IgD-negative memory B cell (primary cell): ENCODE results near the gene SPATA31C1. TPM values are rescaled to one million over a fixed set of nuclear protein-coding genes. Genes with fewer than 3 reads are reported as not detected.
"Not testable (repeated sequence)": the region's sequence is repeated elsewhere in the genome, so short reads cannot be mapped to it uniquely, and the experiment has no call there.

Experiments used
- H3K27ac Mint-ChIP-seq, 3 donors: one replicate each; pipeline ENCODE4 v1.8.0; 2020 to 2022; ENCODE audit warnings: mild to moderate bottlenecking in 3 of 3, mixed read lengths in 3 of 3, moderate library complexity in 1 of 3
- H3K27me3 Mint-ChIP-seq: one replicate; pipeline ENCODE4 v1.8.0; 2021; ENCODE audit warnings: mixed read lengths
- H3K36me3 Mint-ChIP-seq: one replicate; pipeline ENCODE4 v1.8.0; 2020; ENCODE audit warnings: mild to moderate bottlenecking, mixed read lengths
- H3K4me1 Mint-ChIP-seq, 3 donors: one replicate each; pipeline ENCODE4 v1.8.0; 2020 to 2022; ENCODE audit warnings: mixed read lengths in 3 of 3, mild to moderate bottlenecking in 1 of 3
- H3K4me3 Mint-ChIP-seq, 4 donors: one replicate each; pipeline ENCODE4 v1.8.0; 2020 to 2022; ENCODE audit warnings: mild to moderate bottlenecking in 4 of 4, mixed read lengths in 4 of 4, moderate library complexity in 3 of 4
- H3K9me3 Mint-ChIP-seq, 3 donors: one replicate each; pipeline ENCODE4 v1.8.0; 2020 to 2021; ENCODE audit warnings: mixed read lengths in 3 of 3, mild to moderate bottlenecking in 1 of 3
- polyA plus RNA-seq: library from polyadenylated mRNA; unstranded; fragments of 300-500 nt; fragmentation: Illumina TruSeq; gene quantifications from one replicate; pipeline ENCODE4 v1.2.3, GENCODE V29; 2021

Gene SPATA31C1
- not detected for polyA plus RNA-seq

DNA sequence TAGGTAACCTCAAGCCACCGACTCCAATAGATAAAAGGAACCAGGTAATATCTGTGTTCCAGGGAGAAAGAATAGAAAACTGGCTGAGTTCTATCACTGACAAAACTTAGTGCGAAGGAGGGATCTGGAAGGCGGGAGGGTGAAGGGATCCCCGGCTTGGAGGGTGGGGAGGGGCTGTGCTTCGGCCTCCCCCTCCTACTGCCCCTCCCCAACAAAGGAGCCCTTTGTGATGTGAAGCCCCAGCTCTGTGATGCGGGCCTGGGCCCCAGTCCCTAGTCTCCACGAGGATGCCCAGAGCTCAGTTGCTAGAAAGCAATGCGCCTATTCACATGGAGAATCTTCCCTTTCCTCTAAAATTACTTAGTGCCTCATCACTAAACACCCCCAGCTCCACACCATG lies at the start of gene SPATA31C1:
TSS of gene SPATA31C1 (plus strand) at position 301 of the 400 bp plus-strand sequence.
- not testable (repeated sequence) for H3K9me3 Mint-ChIP-seq, H3K27me3 Mint-ChIP-seq, H3K4me1 Mint-ChIP-seq, H3K27ac Mint-ChIP-seq, H3K36me3 Mint-ChIP-seq, H3K4me3 Mint-ChIP-seq

DNA sequence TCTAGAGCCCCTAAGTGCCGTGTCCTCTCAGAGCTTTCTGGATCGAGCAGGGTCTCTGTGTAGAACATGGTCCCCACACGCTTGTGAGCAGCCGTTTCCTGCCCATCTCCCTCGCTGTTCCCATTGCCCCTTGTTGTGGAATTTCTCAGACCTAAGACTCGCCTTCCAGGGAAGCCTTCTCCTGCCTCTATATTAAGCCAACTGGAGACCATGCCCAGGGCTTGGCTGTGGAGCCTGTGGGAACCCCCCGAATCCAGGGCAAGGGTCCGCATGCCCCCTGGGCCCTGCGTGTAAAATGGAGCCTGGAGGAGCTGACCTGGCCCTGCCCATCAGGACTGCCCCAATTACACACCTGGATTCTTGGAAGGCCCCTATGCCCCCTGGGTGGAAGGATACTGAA lies 49.6 kb upstream of the SPATA31C1 start:
- no peak overlapping the region for H3K4me3 Mint-ChIP-seq
- H3K27ac Mint-ChIP-seq = no peak overlapping the region
- H3K36me3 Mint-ChIP-seq = no peaks in the 10 kb centered on the region
- H3K27me3 Mint-ChIP-seq = no peaks in the 10 kb centered on the region
- H3K4me1 Mint-ChIP-seq = peaks cover 0 to 1% (median 0%) of the 10 kb centered on the region in 3 donors
- H3K9me3 Mint-ChIP-seq = peaks cover 0 to 5% (median 0%) of the 10 kb centered on the region in 3 donors

DNA sequence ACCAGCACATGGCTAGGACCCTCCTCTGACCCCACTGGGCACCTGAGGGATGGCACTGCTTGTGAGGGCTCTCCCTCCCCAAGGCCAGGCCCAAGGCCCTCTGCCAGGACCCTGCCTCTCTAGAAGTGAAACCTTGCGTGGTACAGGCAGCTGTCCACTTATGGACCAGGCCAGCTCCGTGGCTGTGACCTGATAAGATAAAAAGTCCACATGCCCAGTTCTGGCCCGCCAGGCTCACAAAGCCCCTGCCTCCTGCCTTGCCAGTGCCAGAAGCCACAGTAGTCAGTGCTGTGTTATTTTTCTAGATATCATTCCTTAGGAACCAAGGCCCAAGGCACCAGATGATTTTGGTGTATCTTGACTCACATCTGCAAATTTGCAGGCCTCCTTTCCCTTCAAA lies 49.1 kb upstream of the SPATA31C1 start:
- H3K36me3 Mint-ChIP-seq = no peaks in the 10 kb centered on the region
- H3K27me3 Mint-ChIP-seq = no peaks in the 10 kb centered on the region
- H3K9me3 Mint-ChIP-seq = peaks cover 0 to 5% (median 0%) of the 10 kb centered on the region in 3 donors
- H3K27ac Mint-ChIP-seq = no peak overlapping the region
- H3K4me1 Mint-ChIP-seq = peaks cover 0 to 1% (median 0%) of the 10 kb centered on the region in 3 donors
- H3K4me3 Mint-ChIP-seq = no peak overlapping the region

DNA sequence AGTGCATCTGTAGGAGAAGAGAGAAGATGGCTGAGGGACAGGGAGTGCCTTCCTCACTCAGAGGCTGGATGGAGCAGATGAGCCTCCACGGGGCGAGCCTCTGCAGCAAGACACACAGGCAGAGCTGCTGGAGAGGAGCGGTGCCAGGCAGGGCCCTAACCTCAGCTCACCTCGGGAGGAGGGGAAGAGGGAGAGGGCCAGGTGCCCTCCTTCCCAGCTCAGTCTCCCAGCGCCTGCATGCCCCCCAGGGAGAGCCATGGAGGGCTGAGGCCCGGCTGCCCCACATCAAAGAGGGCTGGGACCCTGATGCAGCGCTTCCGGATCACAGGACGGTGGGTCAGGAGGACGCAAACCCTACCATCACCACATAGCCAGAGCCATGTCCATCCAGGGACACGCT lies 48.7 kb upstream of the SPATA31C1 start:
- Mint-ChIP-seq H3K27ac (no peak overlapping the region), H3K36me3 (no peaks in the 10 kb centered on the region), H3K4me1 (peaks cover 0 to 1% (median 0%) of the 10 kb centered on the region in 3 donors), H3K9me3 (peaks cover 0 to 5% (median 0%) of the 10 kb centered on the region in 3 donors), H3K4me3 (no peak overlapping the region), H3K27me3 (no peaks in the 10 kb centered on the region)

DNA sequence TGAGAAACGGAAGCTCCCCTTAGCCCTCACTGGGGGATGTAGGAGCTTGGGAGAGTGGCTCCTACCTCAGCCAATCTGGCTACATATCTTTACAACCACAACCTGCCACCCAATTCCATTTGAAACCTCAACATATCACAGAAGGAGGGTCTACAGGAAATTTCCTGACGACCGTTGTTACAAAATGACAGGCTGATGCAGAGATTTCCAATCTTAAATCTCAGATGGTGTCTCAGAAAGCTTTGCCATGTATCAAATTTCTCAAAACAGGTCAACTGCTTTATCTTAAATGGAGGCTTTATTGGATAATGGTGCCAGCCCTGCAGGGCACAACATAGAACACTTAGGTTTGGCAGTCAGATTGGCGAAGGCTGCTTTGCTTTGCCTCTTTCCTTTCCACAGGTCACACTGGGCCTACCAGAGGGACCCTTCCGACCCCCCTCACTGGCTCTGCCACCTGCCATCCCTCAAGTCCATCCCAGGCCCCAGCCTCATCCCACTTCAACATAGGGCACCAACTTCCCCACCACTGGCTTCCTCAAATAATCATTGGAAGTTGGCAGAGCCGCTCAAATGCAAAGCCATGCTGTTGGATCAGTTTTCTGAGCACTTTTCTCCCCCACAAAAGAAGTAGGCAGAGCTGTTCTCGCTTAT lies 46.2 kb upstream of the SPATA31C1 start:
- Mint-ChIP-seq H3K27me3 (no peaks in the 10 kb centered on the region), H3K4me1 (peaks cover 0 to 1% (median 0%) of the 10 kb centered on the region in 3 donors), H3K9me3 (peaks cover 0 to 7% (median 0%) of the 10 kb centered on the region in 3 donors), H3K27ac (no peak overlapping the region), H3K4me3 (no peak overlapping the region), H3K36me3 (no peaks in the 10 kb centered on the region)

DNA sequence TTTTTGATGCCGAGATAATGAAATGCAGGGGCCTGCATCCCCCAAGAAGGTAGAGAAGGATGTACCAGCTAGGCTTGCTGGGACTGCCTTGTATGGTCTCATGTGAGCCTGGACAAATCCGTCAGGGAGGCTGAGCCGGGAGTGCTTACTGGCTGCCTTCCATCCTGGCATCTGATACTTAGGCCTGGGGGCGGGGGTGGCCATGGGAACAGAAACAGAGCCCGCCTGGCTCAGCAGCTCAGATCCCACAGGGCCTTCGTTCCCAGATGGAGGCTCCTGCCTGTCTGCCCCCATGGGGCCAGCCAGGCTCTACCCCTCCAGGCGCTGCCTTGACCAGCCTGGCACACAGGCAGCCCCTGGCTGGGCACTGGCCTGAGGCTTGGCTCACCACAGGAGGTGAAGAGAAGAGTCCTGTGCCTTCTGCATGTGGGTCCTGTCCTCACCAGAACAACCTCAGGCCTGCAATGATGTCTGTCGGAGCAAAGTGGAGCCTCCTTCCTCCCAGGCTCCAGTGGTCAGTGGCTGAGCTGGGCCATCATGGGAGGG lies 45.6 kb upstream of the SPATA31C1 start:
- Mint-ChIP-seq H3K9me3 (peaks cover 0 to 7% (median 0%) of the 10 kb centered on the region in 3 donors), H3K36me3 (no peaks in the 10 kb centered on the region), H3K4me3 (no peak overlapping the region), H3K4me1 (no peaks in the 10 kb centered on the region), H3K27ac (no peak overlapping the region), H3K27me3 (peaks cover 2% of the 10 kb centered on the region)

DNA sequence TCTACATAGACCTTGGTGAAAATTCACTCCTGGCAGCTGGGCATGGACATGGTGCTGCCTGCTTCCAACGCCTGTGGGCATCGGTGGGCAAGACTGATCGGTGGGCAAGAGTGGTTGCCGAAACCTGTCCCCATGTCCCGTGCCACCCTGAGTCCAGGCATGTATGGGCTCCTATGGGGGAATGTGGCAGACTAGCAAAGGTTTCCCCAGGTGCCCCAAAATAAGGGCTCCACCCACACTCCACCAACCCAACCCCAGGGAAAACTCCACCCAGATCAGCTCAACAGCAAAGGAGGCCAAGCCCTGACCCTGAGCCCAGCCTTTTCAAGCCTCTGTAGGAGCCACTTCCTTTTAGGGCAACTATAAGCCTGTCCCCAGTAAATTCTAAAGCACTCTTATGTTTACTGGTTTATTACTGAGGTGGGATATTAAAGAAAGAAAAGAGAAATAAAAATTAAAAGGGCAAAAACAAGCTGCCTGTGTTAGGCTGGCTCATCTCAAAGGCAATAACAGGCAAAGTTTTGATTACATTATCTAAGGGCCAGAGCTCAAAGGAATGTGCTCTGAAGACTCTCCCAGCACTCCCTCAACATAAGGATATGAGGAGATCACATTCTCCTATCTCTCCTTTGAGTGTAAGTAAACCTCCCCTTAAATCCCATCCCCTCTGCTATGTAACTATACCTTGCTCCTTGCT lies 44.0 kb upstream of the SPATA31C1 start:
- no peaks in the 10 kb centered on the region for H3K4me1 Mint-ChIP-seq
- H3K36me3 Mint-ChIP-seq = no peaks in the 10 kb centered on the region
- H3K4me3 Mint-ChIP-seq = no peak overlapping the region

DNA sequence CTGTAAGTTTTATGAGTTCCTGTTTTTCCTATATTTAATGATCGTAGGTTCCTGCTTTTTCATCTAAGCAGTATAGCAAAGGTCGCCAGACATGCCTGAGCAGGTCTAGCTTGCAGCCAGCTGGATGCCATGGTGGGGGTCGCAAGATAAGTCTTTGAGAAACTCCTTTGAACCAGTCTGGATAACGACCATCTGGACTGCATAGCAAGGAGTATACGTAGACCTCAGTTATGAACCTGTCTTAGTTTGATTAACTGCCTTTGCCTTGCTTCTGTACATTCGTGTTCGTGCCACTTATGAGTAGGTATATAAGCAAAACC lies 43.5 kb upstream of the SPATA31C1 start:
- H3K4me1 Mint-ChIP-seq = no peaks in the 10 kb centered on the region
- H3K4me3 Mint-ChIP-seq = no peak overlapping the region
- peaks cover 3% of the 10 kb centered on the region for H3K27me3 Mint-ChIP-seq
- H3K27ac Mint-ChIP-seq = no peak overlapping the region
- peaks cover 0 to 9% (median 4%) of the 10 kb centered on the region in 3 donors for H3K9me3 Mint-ChIP-seq
- no peaks in the 10 kb centered on the region for H3K36me3 Mint-ChIP-seq

More for the DNA sequence above, 44.0 kb upstream of the SPATA31C1 start:
- H3K27ac Mint-ChIP-seq = no peak overlapping the region
- peaks cover 0 to 9% (median 4%) of the 10 kb centered on the region in 3 donors for H3K9me3 Mint-ChIP-seq
- peaks cover 3% of the 10 kb centered on the region for H3K27me3 Mint-ChIP-seq

DNA sequence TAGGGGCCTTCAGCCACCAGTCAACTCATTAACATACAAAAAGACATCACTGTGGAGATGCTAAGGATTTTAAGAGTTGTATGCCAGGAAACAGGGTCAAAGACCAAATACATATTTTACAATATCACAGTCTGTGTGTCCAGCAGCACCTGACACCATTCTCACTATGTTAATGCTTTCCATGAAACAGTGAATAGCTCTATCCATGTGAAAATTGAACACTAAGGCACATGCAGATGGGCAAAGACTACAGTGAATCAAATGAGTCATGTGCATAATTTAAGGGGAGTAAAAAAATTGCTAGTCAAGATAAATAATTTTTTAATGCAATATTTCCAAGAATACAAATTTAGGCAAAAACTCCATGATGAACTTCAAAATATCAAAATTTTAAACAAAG lies 42.7 kb upstream of the SPATA31C1 start:
- H3K4me3 Mint-ChIP-seq = no peak overlapping the region
- H3K27me3 Mint-ChIP-seq = peaks cover 3% of the 10 kb centered on the region
- peaks cover 0 to 4% (median 4%) of the 10 kb centered on the region in 3 donors for H3K9me3 Mint-ChIP-seq
- no peaks in the 10 kb centered on the region for H3K36me3 Mint-ChIP-seq
- H3K4me1 Mint-ChIP-seq = no peaks in the 10 kb centered on the region
- H3K27ac Mint-ChIP-seq = no peak overlapping the region

DNA sequence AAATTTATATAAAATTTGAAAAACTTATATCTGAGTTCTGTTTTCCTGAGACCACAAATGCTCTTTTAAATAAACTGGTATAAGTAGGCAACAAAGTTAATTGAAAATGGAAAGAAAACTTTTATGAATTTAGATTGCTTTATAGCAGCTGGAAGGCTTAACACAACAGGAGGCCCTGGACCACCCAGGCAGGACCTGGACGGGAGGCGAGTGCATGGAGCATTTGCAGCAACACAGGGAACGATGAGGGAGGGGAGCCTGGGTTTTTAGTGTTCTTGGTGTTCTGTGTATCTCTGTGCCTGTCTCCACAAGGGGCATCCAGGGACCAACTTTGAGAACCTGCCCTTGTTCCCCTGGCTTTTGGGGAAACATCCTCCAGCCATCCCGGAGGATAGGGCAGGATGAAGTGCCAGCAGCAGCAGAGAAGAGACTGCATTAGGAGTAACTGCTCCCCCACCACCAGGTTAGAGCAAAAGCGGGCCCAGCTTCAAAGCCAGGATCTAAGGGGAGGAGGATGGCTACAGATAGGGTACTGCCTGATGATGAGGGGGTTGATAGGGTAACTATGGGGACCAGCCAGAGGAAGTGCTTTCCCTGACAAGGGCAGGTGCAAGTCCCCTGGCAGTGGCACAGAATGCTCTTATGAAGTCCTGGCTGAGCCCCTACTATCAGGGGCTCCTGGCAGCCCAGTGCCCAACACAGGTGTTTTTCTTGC lies 41.8 kb upstream of the SPATA31C1 start:
- peaks cover 0 to 4% (median 4%) of the 10 kb centered on the region in 3 donors for H3K9me3 Mint-ChIP-seq
- no peak overlapping the region for H3K27ac Mint-ChIP-seq
- no peaks in the 10 kb centered on the region for H3K4me1 Mint-ChIP-seq
- no peaks in the 10 kb centered on the region for H3K36me3 Mint-ChIP-seq
- no peak overlapping the region for H3K4me3 Mint-ChIP-seq
- peaks cover 3% of the 10 kb centered on the region for H3K27me3 Mint-ChIP-seq

DNA sequence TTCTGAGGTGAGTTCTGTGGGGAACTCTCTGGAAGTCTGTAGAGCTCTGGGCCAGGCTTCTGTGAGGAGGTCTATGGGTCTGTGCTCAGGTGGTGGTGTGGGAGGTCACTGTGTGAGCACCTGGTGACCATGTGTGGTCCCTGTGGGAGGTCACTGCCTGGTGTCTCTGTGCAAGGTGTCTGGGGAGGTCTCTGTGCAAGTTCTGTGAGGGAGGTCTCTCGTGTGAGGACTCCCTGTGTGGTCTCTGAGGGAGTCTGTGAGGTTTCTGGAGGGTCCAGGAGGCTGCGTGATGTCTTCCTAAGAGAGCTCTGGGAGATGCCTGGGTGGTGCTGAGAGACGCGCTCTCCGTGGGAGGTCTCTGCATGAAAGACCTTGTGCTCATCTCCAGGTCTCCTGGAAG lies 41.1 kb upstream of the SPATA31C1 start:
- Mint-ChIP-seq H3K27me3 (peaks cover 3% of the 10 kb centered on the region), H3K9me3 (peaks cover 0 to 4% (median 4%) of the 10 kb centered on the region in 3 donors), H3K27ac (no peak overlapping the region), H3K36me3 (no peaks in the 10 kb centered on the region), H3K4me1 (no peaks in the 10 kb centered on the region), H3K4me3 (no peak overlapping the region)

DNA sequence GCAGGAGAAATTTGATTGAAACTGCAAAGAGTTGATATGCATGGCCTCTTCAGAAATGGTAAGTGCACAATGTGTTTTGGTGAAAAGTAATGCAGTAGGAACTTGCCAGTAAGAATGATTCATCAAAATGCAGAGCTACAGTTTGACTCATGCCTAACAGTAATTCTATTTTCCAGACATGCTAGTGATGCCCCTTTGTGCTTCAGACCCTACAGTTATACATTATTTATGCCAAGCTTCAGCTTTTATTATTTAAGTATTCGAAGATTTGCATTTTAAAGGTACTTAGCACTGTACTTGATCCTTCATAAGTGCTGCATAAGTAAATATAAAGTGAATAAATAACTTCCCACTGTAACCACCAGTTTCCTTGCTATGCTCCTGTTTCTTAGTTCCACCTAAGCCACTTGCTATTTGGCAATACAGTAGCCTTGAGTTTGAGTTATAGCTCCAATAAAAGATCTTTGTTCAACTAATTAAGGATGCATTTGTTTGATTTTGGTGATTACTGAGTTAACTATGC lies 38.7 kb upstream of the SPATA31C1 start:
- Mint-ChIP-seq H3K4me1 (no peaks in the 10 kb centered on the region), H3K27ac (no peak overlapping the region), H3K9me3 (peaks cover 0 to 4% (median 4%) of the 10 kb centered on the region in 3 donors), H3K4me3 (no peak overlapping the region), H3K27me3 (peaks cover 5% of the 10 kb centered on the region), H3K36me3 (no peaks in the 10 kb centered on the region)

DNA sequence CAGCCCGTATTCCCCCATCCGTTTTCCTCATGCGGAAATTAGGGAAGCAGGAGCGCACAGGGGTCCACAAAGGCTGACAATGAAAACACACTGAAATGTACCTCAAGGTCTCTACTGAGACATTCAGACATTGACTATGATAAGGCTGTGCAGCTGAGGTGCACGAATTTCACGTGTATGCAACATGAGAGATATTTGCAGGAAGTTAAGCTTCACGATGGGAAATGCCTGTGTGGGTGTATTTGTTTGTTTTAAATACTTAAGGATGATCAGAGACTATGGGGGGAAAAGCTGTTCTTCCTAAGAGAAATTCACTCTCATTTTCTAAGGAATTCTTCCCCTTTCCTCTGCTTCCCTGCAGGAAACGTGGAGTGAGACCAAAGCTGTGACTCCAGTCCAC lies 37.6 kb upstream of the SPATA31C1 start:
- Mint-ChIP-seq H3K27ac (no peak overlapping the region), H3K27me3 (peaks cover 5% of the 10 kb centered on the region), H3K4me3 (no peak overlapping the region), H3K36me3 (no peaks in the 10 kb centered on the region), H3K4me1 (no peaks in the 10 kb centered on the region), H3K9me3 (peaks cover 0 to 4% (median 4%) of the 10 kb centered on the region in 3 donors)

DNA sequence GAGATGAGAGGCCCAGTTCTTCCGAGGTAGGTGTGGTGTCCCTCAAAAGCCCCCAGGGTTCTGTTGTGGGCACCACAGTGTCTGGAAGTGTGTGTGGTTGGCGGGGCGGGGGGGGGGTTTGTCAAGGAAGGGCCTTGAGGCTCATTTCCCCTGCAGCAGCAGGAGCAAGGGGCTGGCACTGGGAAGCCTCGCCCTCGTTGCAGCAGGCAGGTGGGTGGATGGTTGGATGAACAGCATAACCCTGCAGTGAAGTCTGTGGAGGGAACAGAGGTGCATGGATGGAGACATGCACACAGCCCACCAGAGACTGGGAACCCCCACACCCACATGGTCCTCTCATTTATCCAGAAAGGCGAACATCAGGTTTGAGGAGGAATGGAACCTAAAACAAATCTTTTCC lies 37.1 kb upstream of the SPATA31C1 start:
- peaks cover 0 to 4% (median 2%) of the 10 kb centered on the region in 3 donors for H3K9me3 Mint-ChIP-seq
- H3K27ac Mint-ChIP-seq = no peak overlapping the region

DNA sequence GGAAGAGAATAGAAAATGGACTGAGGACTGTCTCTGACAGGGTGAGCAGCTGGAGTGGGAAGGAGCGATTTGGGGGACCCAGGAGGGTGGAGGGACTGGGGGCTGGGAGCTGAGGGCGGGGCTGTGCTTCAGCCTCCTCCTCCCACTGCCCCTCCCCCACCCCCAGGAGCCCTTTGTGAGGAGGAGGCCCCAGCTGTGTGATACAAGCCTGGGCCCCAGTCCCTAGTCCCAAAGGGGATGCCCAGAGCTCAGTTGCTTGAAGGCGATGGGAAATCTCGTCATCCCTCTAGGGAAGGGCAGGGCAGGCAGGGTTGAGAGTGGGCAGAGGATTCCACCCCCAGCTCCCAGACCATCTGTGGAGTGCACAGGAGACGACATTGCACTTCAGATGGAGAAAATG lies 35.1 kb upstream of the SPATA31C1 start, which contains the start of gene SPATA31E1:
TSS of gene SPATA31E1 (plus strand) at position 251 of the 400 bp plus-strand sequence. CDS start at position 266, 15 bp downstream.
- Mint-ChIP-seq H3K4me3 (no peak within 1 kb of the TSS), H3K36me3 (no peaks in the 10 kb centered on the region), H3K9me3 (peaks cover 0 to 3% (median 2%) of the 10 kb centered on the region in 3 donors), H3K27ac (no peak within 1 kb of the TSS), H3K4me1 (no peaks in the 10 kb centered on the region), H3K27me3 (peaks cover 3% of the 10 kb centered on the region)

More for the DNA sequence above, 37.1 kb upstream of the SPATA31C1 start:
- Mint-ChIP-seq H3K4me1 (no peaks in the 10 kb centered on the region), H3K27me3 (peaks cover 5% of the 10 kb centered on the region), H3K36me3 (no peaks in the 10 kb centered on the region), H3K4me3 (no peak overlapping the region)
